Activated CD8-positive, alpha-beta T cell treated with anti-CD3 and anti-CD28 coated beads, Interleukin-2, amount 10 ng/mL, durations not matched to agents 7 days and 5 days (primary cell): Measurements from ENCODE around the gene TBKBP1. TPM values are rescaled to one million over a fixed set of nuclear protein-coding genes. Genes with fewer than 3 reads are reported as not detected.

ENCODE experiments used
- ATAC-seq: fragments of 150-1000 bp; cut with Tn5 transposase; one replicate; pipeline ENCODE4 v1.10.0; 2021; ENCODE audit warnings: moderate library complexity
- CTCF ChIA-PET: fragments of 350-600 bp; sonication (Branson Sonifier 250); formaldehyde crosslinking; loops from one replicate; lab custom pipeline; 2021; ENCODE audit warnings: antibody characterized with exemption; lab: Charles Lee
- POLR2A ChIA-PET: fragments of 350-600 bp; sonication (Branson Sonifier 250); formaldehyde crosslinking; loops from one replicate; lab custom pipeline; 2021; ENCODE audit warnings: antibody characterized with exemption; lab: Charles Lee
- DNase-seq: peaks from one replicate; pipeline ENCODE4 v3.0.0-alpha.2; 2020
- H3K27ac Mint-ChIP-seq: one replicate; pipeline ENCODE4 v1.8.0; 2021; ENCODE audit warnings: mild to moderate bottlenecking, mixed read lengths
- H3K27me3 Mint-ChIP-seq: one replicate; pipeline ENCODE4 v1.8.0; 2021; ENCODE audit warnings: low read depth, mixed read lengths
- H3K36me3 Mint-ChIP-seq: one replicate; pipeline ENCODE4 v1.8.0; 2021; ENCODE audit warnings: low read depth, mixed read lengths
- H3K4me1 Mint-ChIP-seq: one replicate; pipeline ENCODE4 v1.8.0; 2021; ENCODE audit warnings: low read depth, mixed read lengths
- H3K4me3 Mint-ChIP-seq: one replicate; pipeline ENCODE4 v1.8.0; 2021; ENCODE audit warnings: mild to moderate bottlenecking, mixed read lengths
- H3K9me3 Mint-ChIP-seq: one replicate; pipeline ENCODE4 v1.8.0; 2022; ENCODE audit warnings: mixed read lengths; ENCODE audit not compliant: insufficient read depth
- total RNA-seq, 2 experiments: library from RNA; stranded (reverse); gene quantifications; one replicate each; pipeline ENCODE4 v1.2.3, GENCODE V29; 2021

TBKBP1 gene
- total RNA-seq: 1 to 10 TPM; 2.4 to 3.7 TPM

- H3K9me3 Mint-ChIP-seq: no peaks in the 10 kb centered on the region
- peak within 1 kb of the TSS; percentile 77 for H3K4me3 Mint-ChIP-seq
- CTCF ChIA-PET: interaction anchor here (0.9 to 1.7 kb wide), 3 partner anchors 23 to 48 kb away, joined by 3 to 7 read pairs (median 3); no protein-coding TSS in a partner anchor
- peak within 1 kb of the TSS; percentile 46 for H3K27ac Mint-ChIP-seq
- H3K27me3 Mint-ChIP-seq: no peaks in the 10 kb centered on the region
- no peaks in the 10 kb centered on the region for H3K36me3 Mint-ChIP-seq
- H3K4me1 Mint-ChIP-seq: peaks cover 31% of the 10 kb centered on the region
- POLR2A ChIA-PET: interaction anchor here (0.7 to 1.6 kb wide), 2 partner anchors 10 to 29 kb away, joined by 3 to 5 read pairs; no protein-coding TSS in a partner anchor
- DNase-seq (peak; percentile 52), ATAC-seq (peak; percentile 35)
Measured at GRCh38 chr17:47693731-47694580, at the start of gene TBKBP1. TBKBP1 (plus strand) TSS chr17:47694161; CDS start chr17:47696113, 1,952 bp downstream.

- Mint-ChIP-seq H3K36me3 (peaks cover 10% of the 10 kb centered on the region), H3K27ac (no peak overlapping the region), H3K27me3 (no peaks in the 10 kb centered on the region), H3K9me3 (no peaks in the 10 kb centered on the region), H3K4me3 (no peak overlapping the region), H3K4me1 (peaks cover 17% of the 10 kb centered on the region)
- ATAC-seq (no peak), DNase-seq (no peak)
- ChIA-PET POLR2A (no interaction called here), CTCF (interaction anchor here (2.2 kb wide), 1 partner anchor 20 kb away, joined by 5 read pairs; no protein-coding TSS in a partner anchor)
Measured at GRCh38 chr17:47644324-47644723, 49.6 kb upstream of the TBKBP1 start.

- POLR2A ChIA-PET: interaction anchor here (0.7 to 4.4 kb wide), 21 partner anchors 8 to 398 kb away, joined by 3 to 29 read pairs (median 4); partner anchors contain the start of gene TBX21
- peak within 1 kb of the TSS; percentile 100 for H3K27ac Mint-ChIP-seq
- peaks cover 41% of the 10 kb centered on the region for H3K4me1 Mint-ChIP-seq
- H3K36me3 Mint-ChIP-seq: peaks cover 44% of the 10 kb centered on the region
- CTCF ChIA-PET: interaction anchor here (0.9 to 8.7 kb wide), 19 partner anchors 9 to 420 kb away, joined by 3 to 95 read pairs (median 4); partner anchors contain the start of gene TBX21
- H3K27me3 Mint-ChIP-seq: no peaks in the 10 kb centered on the region
- DNase-seq (peak; percentile 99), ATAC-seq (peak; percentile 89)
- peak within 1 kb of the TSS; percentile 97 for H3K4me3 Mint-ChIP-seq
- no peaks in the 10 kb centered on the region for H3K9me3 Mint-ChIP-seq
Measured at GRCh38 chr17:47649153-47649971, 44.6 kb upstream of the TBKBP1 start, which contains the start of gene KPNB1. KPNB1 (plus strand) TSS chr17:47649919; CDS start chr17:47650245, 326 bp downstream.

- Mint-ChIP-seq H3K27ac (peak overlapping the region; percentile 100), H3K4me1 (peaks cover 48% of the 10 kb centered on the region), H3K27me3 (no peaks in the 10 kb centered on the region), H3K4me3 (peak overlapping the region; percentile 97), H3K9me3 (no peaks in the 10 kb centered on the region), H3K36me3 (peaks cover 51% of the 10 kb centered on the region)
- peak; percentile 2 for ATAC-seq
- ChIA-PET CTCF (interaction anchor here (0.7 to 8.7 kb wide), 15 partner anchors 8 to 421 kb away, joined by 3 to 95 read pairs (median 4); partner anchors contain the start of genes PNPO and TBX21), POLR2A (interaction anchor here (0.7 to 4.4 kb wide), 11 partner anchors 8 to 287 kb away, joined by 3 to 29 read pairs (median 4); partner anchors contain the start of gene TBX21)
- peak; percentile 71 for DNase-seq
Measured at GRCh38 chr17:47649972-47650524, 43.9 kb upstream of the TBKBP1 start.

GRCh38 chr17:47650525-47651522 lies 43.1 kb upstream of the TBKBP1 start:
- CTCF ChIA-PET: interaction anchor here (0.7 to 8.7 kb wide), 8 partner anchors 8 to 291 kb away, joined by 3 to 95 read pairs (median 4); partner anchors contain the start of gene PNPO
- DNase-seq: peak; percentile 95

GRCh38 chr17:47651704-47652103 lies 42.3 kb upstream of the TBKBP1 start:
- POLR2A ChIA-PET: interaction anchor here (1.4 to 4.4 kb wide), 2 partner anchors 12 to 25 kb away, joined by 3 to 29 read pairs; no protein-coding TSS in a partner anchor
- ATAC-seq: no peak

More at GRCh38 chr17:47650525-47651522, 43.1 kb upstream of the TBKBP1 start:
- Mint-ChIP-seq H3K9me3 (no peaks in the 10 kb centered on the region), H3K27me3 (no peaks in the 10 kb centered on the region), H3K36me3 (peaks cover 59% of the 10 kb centered on the region), H3K4me3 (peak overlapping the region; percentile 97), H3K4me1 (peaks cover 56% of the 10 kb centered on the region), H3K27ac (peak overlapping the region; percentile 77)
- ATAC-seq: peak; percentile 48
- POLR2A ChIA-PET: interaction anchor here (0.7 to 4.4 kb wide), 4 partner anchors 8 to 37 kb away, joined by 3 to 29 read pairs (median 15); no protein-coding TSS in a partner anchor

GRCh38 chr17:47652570-47652969 lies 41.4 kb upstream of the TBKBP1 start:
- DNase-seq (no peak), ATAC-seq (no peak)
- Mint-ChIP-seq H3K4me3 (peak overlapping the region; percentile 54), H3K4me1 (peaks cover 64% of the 10 kb centered on the region), H3K27me3 (no peaks in the 10 kb centered on the region), H3K36me3 (peaks cover 72% of the 10 kb centered on the region), H3K9me3 (no peaks in the 10 kb centered on the region), H3K27ac (peak overlapping the region; percentile 64)
- ChIA-PET CTCF (interaction anchor here (5.6 to 8.7 kb wide), 2 partner anchors 12 to 48 kb away, joined by 21 to 95 read pairs; no protein-coding TSS in a partner anchor), POLR2A (interaction anchor here (1.4 kb wide), 1 partner anchor 24 kb away, joined by 3 read pairs; no protein-coding TSS in a partner anchor)

More at GRCh38 chr17:47651704-47652103, 42.3 kb upstream of the TBKBP1 start:
- Mint-ChIP-seq H3K9me3 (no peaks in the 10 kb centered on the region), H3K4me3 (peak overlapping the region; percentile 97), H3K27ac (no peak overlapping the region), H3K4me1 (peaks cover 59% of the 10 kb centered on the region), H3K36me3 (peaks cover 66% of the 10 kb centered on the region), H3K27me3 (no peaks in the 10 kb centered on the region)
- DNase-seq: no peak
- CTCF ChIA-PET: interaction anchor here (2.6 to 8.7 kb wide), 3 partner anchors 13 to 48 kb away, joined by 8 to 95 read pairs (median 21); no protein-coding TSS in a partner anchor

GRCh38 chr17:47653442-47653841 lies 40.5 kb upstream of the TBKBP1 start:
- ChIA-PET CTCF (interaction anchor here (8.7 kb wide), 1 partner anchor 11 kb away, joined by 95 read pairs; no protein-coding TSS in a partner anchor), POLR2A (no interaction called here)
- peaks cover 76% of the 10 kb centered on the region for H3K36me3 Mint-ChIP-seq
- H3K27ac Mint-ChIP-seq: no peak overlapping the region
- no peaks in the 10 kb centered on the region for H3K9me3 Mint-ChIP-seq
- H3K4me1 Mint-ChIP-seq: peaks cover 63% of the 10 kb centered on the region
- H3K4me3 Mint-ChIP-seq: peak overlapping the region; percentile 25
- H3K27me3 Mint-ChIP-seq: no peaks in the 10 kb centered on the region
- no peak for ATAC-seq
- no peak for DNase-seq

GRCh38 chr17:47654991-47655390 lies 39.0 kb upstream of the TBKBP1 start:
- Mint-ChIP-seq H3K27me3 (no peaks in the 10 kb centered on the region), H3K27ac (no peak overlapping the region)

More at GRCh38 chr17:47654991-47655390, 39.0 kb upstream of the TBKBP1 start:
- ATAC-seq: no peak
- DNase-seq: no peak
- H3K4me3 Mint-ChIP-seq: no peak overlapping the region
- CTCF ChIA-PET: interaction anchor here (1.3 to 8.7 kb wide), 2 partner anchors 9 to 20 kb away, joined by 3 to 95 read pairs; no protein-coding TSS in a partner anchor
- no peaks in the 10 kb centered on the region for H3K9me3 Mint-ChIP-seq
- peaks cover 75% of the 10 kb centered on the region for H3K36me3 Mint-ChIP-seq
- peaks cover 69% of the 10 kb centered on the region for H3K4me1 Mint-ChIP-seq
- POLR2A ChIA-PET: interaction anchor here (0.6 to 1.3 kb wide), 2 partner anchors 9 to 25 kb away, joined by 3 to 7 read pairs; no protein-coding TSS in a partner anchor
